ENCODE measurements around the gene ITK.

DNA sequence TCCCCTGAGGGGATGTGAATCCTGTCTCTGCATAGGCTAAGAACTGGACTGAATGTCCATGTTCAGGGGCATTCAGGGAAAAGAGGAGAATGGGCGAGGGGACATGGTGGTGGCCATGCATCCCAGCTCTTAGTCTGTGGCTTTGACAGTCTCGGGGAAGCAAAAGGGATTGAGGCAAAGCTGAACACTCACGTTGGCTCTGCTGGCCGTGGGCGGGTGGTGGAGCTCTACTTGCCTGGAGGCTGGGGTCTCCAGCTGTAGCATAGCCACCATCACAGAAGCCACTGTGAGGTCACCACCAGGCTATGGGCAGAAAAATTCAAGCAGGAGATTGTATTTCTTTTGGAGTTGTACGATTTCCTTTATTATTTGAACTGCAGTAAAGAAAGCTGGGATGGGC lies 18.6 kb upstream of the ITK start:
- no peak for TF ChIP-seq CBX8 (IDR thresholded peaks at IDR 0.05)
- no peak for TF ChIP-seq CHD4 (IDR thresholded peaks at IDR 0.05; ENCODE audit: borderline replicate concordance)
- TF ChIP-seq, protein P1, sequence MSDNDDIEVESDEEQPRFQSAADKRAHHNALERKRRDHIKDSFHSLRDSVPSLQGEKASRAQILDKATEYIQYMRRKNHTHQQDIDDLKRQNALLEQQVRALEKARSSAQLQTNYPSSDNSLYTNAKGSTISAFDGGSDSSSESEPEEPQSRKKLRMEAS (IDR thresholded peaks at IDR 0.05) = no peak
- no peak for TF ChIP-seq EP300 (IDR thresholded peaks at IDR 0.05)

Data from A549 (cell line).